Measurements from ENCODE around the gene MMP10. TPM values are rescaled to one million over a fixed set of nuclear protein-coding genes. Genes with fewer than 3 reads are reported as not detected.

Gene MMP10
- total RNA-seq, 2 donors from 2014 or later = not detected

GRCh38 chr11:102771351-102771750 is 9.1 kb downstream of the MMP10 start:
- Histone ChIP-seq H3K4me3 (no peak overlapping the region), H3K36me3 (no peaks in the 10 kb centered on the region), H3K4me1 (ENCODE audit: control insufficient read depth in 1 of 2, low read depth in 2 of 2) (no peaks in the 10 kb centered on the region), H3K27me3 (replicated peaks; ENCODE audit: insufficient read depth) (no peaks in the 10 kb centered on the region), H3K27ac (no peak overlapping the region), H3K9me3 (no peaks in the 10 kb centered on the region)
- ATAC-seq (ENCODE audit: insufficient number of reproducible peaks, low FRiP score, low read depth) (no peak), DNase-seq (ENCODE audit: low spot score) (no peak)
- TF ChIP-seq, protein P1, sequence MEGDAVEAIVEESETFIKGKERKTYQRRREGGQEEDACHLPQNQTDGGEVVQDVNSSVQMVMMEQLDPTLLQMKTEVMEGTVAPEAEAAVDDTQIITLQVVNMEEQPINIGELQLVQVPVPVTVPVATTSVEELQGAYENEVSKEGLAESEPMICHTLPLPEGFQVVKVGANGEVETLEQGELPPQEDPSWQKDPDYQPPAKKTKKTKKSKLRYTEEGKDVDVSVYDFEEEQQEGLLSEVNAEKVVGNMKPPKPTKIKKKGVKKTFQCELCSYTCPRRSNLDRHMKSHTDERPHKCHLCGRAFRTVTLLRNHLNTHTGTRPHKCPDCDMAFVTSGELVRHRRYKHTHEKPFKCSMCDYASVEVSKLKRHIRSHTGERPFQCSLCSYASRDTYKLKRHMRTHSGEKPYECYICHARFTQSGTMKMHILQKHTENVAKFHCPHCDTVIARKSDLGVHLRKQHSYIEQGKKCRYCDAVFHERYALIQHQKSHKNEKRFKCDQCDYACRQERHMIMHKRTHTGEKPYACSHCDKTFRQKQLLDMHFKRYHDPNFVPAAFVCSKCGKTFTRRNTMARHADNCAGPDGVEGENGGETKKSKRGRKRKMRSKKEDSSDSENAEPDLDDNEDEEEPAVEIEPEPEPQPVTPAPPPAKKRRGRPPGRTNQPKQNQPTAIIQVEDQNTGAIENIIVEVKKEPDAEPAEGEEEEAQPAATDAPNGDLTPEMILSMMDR (IDR thresholded peaks at IDR 0.05) = no peak

DNA sequence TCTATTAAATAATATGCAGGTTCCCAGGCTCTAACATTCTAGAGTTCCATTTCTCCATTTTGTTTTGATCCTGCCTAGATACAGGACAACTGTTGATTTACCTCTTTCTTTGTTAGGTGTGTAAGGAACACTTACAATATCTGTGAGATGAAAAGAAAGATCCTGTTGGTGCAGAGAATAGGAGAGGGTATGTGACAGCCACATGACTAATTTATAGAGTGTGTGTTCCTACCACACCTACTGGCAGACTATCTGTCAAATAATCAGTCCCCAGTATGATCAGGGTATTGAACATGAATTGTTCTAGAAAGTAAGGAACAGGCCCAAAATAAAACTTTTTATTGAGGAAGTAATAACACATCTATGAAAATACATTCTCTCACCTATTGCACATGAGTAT is 10.2 kb downstream of the MMP10 start:
- H3K4me3 ChIP-seq = no peak overlapping the region
- ATAC-seq (ENCODE audit: insufficient number of reproducible peaks, low FRiP score, low read depth) (no peak), DNase-seq (ENCODE audit: low spot score) (no peak)
- TF ChIP-seq, protein P1 (IDR thresholded peaks at IDR 0.05) = no peak
- H3K9me3 ChIP-seq = no peaks in the 10 kb centered on the region
- no peaks in the 10 kb centered on the region for H3K27me3 ChIP-seq (replicated peaks; ENCODE audit: insufficient read depth)
- H3K4me1 ChIP-seq (ENCODE audit: control insufficient read depth in 1 of 2, low read depth in 2 of 2) = no peaks in the 10 kb centered on the region
- H3K36me3 ChIP-seq = no peaks in the 10 kb centered on the region
- no peak overlapping the region for H3K27ac ChIP-seq

DNA sequence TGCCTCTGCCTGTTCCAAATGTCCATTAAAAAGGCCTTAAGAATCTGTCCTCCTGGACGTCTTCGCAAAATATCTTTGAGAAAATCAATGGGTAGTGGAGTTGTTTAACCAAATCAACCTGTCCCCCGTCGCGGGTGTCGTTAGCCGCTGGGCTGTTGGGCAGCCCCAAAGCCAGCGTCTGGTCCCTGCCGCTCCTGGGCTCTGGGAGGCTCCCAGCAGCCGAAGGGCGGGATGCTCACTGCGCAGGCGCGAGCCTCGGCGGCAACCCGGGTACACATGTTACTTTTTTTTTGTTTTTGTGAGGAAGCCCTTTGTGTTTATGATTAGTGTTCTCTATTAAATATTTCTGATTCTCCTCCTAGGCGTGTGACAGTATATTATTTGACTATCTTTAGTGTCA is 12.6 kb downstream of the MMP10 start:
- H3K4me1 ChIP-seq (ENCODE audit: control insufficient read depth in 1 of 2, low read depth in 2 of 2) = no peaks in the 10 kb centered on the region
- no peaks in the 10 kb centered on the region for H3K36me3 ChIP-seq
- TF ChIP-seq, protein P1 (IDR thresholded peaks at IDR 0.05) = no peak
- H3K27ac ChIP-seq = no peak overlapping the region
- H3K9me3 ChIP-seq = no peaks in the 10 kb centered on the region
- H3K27me3 ChIP-seq (replicated peaks; ENCODE audit: insufficient read depth) = no peaks in the 10 kb centered on the region
- DNase-seq (ENCODE audit: low spot score) (no peak), ATAC-seq (ENCODE audit: insufficient number of reproducible peaks, low FRiP score, low read depth) (no peak)
- H3K4me3 ChIP-seq = no peak overlapping the region

GRCh38 chr11:102763440-102763839 is 17.0 kb downstream of the MMP10 start:
- DNase-seq (ENCODE audit: low spot score) (no peak), ATAC-seq (ENCODE audit: insufficient number of reproducible peaks, low FRiP score, low read depth) (no peak)
- no peak overlapping the region for H3K27ac ChIP-seq
- no peaks in the 10 kb centered on the region for H3K36me3 ChIP-seq
- TF ChIP-seq, protein P1 (IDR thresholded peaks at IDR 0.05) = no peak
- H3K9me3 ChIP-seq = no peaks in the 10 kb centered on the region
- H3K4me1 ChIP-seq (ENCODE audit: control insufficient read depth in 1 of 2, low read depth in 2 of 2) = no peaks in the 10 kb centered on the region
- no peak overlapping the region for H3K4me3 ChIP-seq
- no peaks in the 10 kb centered on the region for H3K27me3 ChIP-seq (replicated peaks; ENCODE audit: insufficient read depth)

DNA sequence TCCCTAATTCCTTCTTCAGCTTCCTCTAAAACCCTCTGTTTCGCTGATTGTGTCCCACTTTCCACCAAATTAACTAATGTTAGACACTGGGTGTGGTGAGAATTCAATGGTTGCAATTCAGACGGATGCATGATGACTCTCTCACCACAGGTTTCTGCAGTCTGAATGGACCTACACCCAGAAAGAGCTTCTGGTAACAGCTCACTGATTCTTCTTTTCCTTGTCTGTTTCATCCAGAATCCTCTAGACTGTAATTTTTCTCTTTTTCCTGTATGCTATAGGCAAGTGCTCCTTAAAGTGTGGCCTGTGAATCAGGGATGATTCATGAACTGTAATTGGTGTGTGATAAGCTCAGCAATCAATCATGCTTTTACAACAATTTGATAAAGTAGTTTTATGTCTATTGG is 18.1 kb downstream of the MMP10 start:
- TF ChIP-seq, protein P1 (IDR thresholded peaks at IDR 0.05) = no peak
- Histone ChIP-seq H3K27ac (no peak overlapping the region), H3K36me3 (no peaks in the 10 kb centered on the region), H3K4me3 (no peak overlapping the region), H3K27me3 (replicated peaks; ENCODE audit: insufficient read depth) (no peaks in the 10 kb centered on the region), H3K9me3 (no peaks in the 10 kb centered on the region), H3K4me1 (ENCODE audit: control insufficient read depth in 1 of 2, low read depth in 2 of 2) (no peaks in the 10 kb centered on the region)
- DNase-seq (ENCODE audit: low spot score) = no peak
- no peak for ATAC-seq (ENCODE audit: insufficient number of reproducible peaks, low FRiP score, low read depth)
